CD4-positive, alpha-beta T cell treated with Interferon alpha-2 for 1 hour (primary cell): ENCODE data around the gene COL19A1.

Experiments
- DNase-seq, 2 donors: peaks; one replicate each; pipeline ENCODE4 v3.0.0-alpha.2; 2020 to 2022

The COL19A1 gene

DNA sequence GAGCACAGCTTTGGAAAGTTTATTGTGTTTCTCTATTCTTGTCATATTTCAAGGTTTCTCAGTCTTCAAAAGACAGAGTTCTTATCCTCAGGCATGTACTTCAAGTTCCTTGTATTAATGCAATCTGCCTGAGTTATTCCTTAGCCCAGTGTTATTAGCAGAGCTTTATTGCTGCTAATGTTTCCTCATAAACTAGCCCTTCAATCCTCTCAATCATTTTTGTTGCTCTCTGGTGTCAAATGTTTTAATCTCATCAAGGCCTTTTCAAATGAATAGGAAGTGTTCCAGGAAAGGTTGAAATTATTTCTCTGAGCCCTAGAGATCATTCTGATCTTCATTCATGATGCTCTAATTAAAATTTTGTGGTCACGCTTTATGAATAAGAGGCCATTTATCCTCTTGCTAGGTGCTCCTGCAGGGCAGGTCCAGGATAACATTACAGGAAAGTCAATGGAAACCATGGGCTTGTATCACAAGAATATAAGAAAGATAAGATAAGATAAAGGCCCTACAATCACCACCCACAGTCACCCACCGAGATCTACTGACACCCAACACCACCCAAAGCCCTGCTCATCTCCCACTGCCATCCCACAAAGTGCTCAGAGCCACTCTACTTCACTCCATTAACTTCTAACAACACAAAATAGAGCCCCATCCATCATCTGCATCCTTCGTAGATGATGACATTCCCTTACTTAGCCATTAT lies 310.6 kb downstream of the COL19A1 start:
- DNase-seq = no peak

DNA sequence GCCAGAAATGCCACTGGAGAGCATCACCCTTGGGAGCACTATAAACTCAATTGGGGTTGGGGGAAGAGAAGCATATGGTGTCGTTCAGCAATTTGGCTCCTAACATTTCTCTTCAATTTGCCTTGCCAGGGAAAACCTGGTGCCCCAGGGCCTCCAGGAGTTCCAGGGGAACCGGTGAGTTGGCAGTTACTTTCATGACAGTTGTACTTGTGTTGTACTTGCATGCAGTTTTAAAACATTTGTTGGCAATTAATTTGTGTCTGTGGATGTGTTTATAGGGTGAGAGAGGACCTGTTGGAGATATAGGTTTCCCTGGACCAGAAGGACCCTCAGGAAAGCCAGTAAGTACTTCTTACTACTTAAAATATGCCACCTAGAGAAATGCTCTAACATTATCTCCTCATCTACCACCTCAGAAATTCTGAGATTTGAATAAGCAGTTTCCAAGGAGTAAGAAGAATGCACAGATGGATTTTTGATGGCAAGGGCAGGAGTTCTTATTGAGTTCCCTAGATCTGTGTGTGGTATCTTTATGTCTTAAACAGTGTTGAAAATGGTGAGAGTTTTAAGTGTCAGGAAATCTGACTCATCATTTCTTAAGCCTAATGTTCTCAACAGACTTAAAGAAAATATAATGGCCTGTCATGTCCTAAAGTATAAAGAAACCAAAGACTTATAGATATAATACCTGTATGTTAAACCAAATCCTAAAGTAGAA lies 314.0 kb downstream of the COL19A1 start:
- DNase-seq = no peak

DNA sequence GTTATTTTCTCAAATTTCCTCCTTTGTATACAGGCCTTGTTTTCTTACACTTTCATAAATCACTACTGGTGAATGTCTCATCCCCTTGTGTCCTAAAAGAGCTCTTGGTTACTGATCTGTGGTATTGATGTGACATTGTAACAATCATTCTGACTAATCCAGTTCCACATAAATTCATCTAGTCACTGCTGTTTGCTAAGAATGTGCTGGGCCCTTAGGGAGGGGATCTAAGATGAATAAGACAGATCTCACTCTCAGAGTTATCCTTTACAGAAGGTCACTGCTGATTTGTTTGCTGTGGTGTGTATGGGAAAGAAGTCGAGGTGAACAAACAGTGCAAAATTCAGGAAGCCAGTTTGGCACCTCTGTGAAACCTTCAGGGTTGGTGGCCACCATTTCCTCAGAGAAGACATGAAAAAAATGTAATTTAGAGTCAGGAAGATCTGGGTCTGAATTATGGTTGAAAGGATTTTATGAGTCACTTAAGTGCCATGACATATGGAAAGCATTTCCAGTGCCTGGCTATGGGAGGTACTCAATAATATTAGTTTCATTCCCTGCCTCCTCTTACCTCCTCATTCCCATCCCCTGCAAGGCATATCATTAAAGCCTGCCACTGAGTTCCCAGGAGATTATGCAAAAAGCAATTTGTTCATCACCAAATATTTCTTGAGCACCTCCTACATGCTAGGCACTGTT lies 314.7 kb downstream of the COL19A1 start:
- no peak for DNase-seq

DNA sequence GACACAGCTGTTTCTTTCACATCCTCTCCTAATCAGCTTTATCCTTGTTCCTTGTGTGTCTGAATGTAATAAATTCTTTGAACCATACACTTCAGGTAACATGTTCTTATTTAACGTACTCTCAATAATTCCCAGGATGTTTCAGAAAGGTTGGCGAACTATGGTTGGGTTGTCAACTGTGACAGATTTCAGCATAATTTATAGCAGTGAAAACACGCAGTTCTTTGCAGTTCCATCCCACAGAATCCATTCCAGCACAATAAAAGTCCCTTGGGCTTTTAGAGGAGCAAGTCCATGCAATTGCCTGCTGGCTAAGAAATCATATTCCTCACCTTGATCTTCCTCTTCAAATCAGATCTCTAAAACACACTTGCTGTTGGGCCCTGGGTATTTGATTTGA lies 317.2 kb downstream of the COL19A1 start:
- DNase-seq = no peak

DNA sequence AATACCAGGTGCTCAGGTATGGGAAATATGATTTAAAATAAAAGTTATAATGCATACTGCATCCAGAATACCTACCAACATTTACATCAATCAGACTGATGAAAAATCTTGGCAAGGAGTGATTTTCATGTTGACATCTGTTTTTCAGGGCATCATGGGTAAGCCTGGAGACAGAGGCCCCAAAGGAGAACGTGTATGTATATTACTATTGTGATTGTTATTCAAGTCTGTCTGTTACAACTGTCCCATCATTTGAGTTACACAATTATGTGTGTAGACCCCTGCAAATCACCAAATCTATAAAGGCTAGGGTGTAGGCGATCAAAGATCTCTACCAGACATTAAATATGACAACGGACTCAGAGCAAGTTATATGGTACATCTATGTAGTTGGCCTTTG lies 318.4 kb downstream of the COL19A1 start:
- DNase-seq = no peak

DNA sequence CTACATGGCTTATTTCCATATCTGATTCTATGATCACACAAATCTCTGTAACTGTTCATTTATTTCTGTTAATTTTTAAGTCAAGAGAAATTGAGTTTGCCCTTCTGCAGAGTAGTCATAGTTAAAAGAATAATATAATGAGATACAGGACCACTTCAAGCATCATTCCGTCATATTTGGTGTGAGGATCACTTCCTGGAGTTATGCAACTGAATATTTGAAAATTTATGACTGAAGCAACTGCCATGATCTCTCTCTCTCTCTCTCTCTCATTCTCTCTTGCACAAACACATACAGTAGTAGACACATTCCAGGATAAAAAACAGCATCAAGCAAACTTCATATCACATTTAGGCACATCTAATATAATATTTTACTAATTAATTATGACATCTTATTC lies 320.1 kb downstream of the COL19A1 start:
- DNase-seq = no peak

DNA sequence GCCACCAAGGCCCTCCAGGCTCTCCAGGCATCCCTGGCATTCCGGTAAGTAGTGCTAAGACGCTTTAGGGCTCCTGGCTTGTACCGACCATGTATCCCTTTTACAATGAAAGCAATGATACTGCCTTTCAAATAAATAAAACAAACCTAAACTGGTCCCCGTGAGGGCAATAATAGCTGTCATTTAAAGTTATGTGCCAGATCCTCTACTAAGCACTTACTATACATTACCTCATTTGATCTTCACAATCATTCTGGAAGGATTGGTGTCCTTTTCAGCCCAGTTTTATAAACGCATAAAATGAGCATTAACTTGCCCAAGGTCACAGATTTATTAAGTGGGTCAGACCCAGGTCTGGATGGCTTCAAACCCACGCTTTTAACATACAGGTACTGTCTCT lies 321.8 kb downstream of the COL19A1 start:
- DNase-seq = no peak

DNA sequence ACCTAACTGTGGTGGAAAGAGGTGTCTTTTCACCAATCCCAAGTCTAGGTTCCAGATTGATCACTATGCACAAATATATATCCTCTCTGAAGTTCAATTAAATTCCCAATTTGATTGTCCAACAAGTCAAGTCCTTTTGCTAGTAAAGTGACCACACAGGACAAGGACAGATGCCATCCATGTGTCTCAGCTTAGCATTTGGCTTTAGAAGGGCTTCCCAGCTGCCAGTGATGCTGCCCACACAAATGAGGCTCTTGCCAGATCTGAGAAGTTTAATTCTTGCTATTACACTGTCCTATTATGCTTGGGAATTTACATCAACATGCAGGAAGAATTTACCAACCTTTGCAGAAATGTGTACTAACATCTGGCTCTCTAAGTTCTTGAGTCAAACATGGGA lies 328.1 kb downstream of the COL19A1 start:
- no peak for DNase-seq

DNA sequence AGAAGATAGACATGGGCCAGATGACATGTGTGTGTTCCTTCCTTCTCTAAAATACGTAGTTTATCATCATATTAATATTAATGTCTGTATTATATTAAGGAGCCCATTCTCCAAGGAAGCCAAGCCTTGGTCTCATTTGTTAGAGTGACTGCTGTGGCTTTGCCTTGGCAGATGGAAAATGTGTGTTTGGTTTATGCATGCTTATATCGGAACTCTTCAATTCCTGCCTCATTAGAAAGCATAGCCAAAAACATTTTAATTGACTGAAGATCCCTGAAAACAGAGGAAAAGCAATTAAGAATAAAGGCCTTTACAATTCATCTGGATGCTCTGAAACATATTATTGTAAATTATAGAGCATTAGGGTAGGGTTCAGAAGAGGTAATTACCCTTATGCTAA lies 330.2 kb downstream of the COL19A1 start:
- no peak for DNase-seq

DNA sequence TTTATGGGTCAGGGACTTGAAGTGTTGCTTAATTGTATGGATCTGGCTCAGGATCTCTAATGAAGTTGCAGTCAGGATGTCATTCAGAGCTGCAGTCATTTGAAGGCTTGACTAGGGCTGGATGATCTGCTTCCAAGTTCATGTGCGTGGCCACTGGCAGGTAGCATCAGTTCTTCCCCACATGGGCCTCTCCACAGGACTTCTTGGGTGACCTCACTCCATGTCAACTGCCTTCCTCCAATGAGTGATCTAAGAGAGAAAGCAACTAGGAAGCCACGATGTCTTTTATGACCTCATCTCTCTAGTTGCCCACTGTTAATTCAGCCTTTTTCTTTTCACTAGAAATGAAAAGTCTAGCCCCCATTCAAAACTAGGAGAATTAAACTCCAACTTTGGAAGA lies 332.4 kb downstream of the COL19A1 start:
- DNase-seq = no peak

DNA sequence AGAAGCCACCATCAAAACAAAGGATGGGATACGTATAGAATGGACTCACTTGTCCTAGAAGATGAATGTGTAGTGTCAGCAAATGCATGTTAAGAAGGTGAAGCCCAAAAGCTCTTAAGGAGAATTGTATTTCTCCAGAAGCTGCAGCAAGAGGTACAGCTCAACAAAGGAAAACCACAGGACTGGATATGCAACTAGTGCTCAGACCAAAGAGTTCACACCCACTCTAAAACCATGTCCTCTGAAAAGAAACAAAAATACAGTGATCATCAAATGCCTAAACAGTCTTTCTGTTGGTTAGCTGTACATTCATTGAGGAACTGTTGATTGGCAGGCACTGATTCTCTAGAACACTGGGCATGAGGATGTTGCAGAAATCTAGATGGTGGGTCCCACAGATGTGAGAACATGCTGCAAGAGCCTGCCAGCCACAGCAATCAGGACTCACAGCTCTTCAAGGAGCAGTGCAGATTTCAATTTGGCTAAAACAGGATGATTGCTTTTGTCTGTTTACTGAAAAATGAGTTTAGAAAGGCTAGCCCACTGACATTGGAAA lies 342.0 kb downstream of the COL19A1 start:
- DNase-seq = no peak

DNA sequence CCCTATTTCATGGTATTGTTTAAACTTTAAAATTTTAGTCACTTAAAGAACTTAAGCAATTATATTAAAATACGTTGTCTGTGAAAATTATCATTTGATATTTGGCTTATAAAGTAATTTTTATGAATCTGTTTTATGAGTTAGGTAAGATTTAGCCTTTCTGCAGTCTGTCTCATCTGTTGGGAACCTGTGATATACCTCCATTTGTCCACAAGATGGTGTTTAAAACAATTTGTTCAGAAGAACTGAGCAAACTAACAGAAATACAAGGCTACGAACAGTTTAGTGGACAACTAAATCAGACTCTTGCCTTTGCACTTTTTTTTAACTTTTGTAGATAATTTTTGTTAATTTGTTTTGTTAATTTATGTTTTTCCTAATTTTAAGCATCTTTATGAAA lies 344.1 kb downstream of the COL19A1 start:
- DNase-seq = no peak

DNA sequence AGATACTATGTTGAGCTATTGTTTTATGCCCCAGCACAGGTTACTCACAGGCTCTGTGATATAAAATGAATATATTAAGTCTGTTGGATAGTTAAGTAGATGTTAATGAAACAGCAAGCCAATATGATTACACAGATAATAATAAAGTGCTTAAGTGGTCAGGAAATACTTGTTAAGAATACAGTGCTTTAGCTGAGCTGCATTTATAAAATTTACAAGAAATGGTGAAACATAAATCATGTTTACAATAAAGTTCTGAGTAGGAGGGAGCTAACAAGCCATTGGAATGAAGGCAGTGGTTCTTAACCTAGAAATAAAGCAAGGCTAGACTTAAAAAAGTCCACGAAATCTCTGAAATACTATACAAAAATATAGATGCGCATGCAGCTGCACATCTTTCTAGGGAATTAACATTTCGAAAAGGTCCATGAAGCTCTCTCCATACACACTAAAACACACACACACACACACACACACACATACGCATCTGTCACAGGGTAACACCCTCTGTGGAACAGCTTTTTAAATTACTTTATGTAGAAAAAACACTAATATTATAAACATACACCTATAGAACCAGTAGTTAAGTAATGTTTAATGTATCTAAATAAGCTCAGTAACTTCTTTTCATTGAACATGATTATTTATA lies 349.2 kb downstream of the COL19A1 start:
- no peak for DNase-seq

DNA sequence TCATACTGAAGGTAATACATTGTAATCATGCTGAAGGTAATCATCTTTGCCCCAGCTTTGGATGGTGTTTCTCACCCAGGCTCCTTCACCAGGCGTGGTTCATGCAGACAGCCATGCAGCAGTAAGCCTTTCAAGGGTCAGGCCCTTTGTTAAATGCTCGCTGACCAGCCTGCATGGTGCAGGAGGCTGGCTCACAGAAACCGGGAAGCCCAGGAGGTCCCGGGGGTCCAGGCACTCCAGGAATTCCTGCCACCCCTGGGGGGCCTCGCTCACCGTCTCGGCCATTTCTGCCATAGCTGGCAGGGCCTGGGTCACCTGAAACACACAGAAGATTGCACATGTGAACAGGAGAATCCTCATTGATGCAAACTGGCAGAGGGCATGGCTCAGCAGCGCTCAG lies 350.4 kb downstream of the COL19A1 start:
- no peak for DNase-seq

DNA sequence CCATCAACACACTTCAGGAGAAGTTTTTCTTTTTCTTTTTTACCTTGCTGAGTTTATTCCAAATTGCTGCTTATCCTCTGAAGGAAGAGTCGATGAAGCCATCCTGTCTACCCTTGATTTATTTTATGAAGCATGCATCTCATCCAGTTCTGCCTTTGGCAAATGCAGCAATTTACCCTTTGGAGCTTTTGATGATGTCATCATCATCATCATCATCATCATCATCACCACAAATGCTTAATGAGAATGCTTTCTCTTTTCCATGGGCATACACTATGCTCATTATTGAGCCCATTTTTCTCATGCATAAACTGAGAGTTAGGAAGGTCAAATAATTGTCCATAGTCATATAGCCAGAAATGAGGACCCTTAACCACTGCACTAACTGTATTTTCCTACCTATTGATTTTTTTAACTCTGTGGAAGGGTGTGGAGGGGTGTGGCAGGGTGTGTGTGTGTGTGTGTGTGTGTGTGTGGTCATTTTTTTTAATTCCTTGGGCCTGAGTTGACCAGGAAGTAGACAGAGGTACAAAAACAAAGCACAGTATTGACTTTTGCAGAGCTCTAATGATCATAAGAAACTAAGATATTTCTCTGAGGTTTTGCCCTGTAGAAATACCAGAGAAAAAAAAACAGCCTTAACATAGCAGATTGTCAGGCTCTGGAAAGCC lies 353.7 kb downstream of the COL19A1 start:
- no peak for DNase-seq

DNA sequence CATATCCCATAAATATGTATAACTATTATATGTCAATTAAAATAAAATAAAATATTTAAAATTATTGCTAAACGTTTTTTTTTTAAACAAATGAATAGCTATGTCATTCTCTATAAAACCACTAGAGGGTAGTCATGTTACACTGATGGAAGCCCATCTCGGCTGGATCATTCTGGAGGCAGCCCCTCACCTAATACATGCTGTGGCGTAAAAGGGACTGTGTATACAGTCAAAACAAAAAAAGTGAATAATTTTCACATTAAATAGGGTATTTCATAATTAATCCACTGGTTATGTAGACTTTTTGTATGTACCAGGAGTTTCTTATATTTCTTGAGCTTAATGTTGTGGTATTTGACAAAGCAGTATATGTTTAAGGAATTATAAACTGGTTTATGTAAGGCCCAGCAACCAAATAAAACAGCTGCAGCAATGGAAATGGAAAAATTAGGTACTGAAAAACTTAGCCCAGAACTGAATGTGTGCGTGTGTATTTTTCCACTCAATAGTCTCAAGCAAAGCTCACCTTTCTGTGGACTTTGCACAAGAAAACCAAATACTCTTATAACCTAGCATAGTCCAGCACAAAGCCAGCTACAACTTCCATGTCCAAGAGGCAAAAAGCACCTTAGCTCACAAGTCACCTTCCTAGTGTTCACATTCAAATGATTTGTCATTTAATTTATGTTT lies 354.8 kb downstream of the COL19A1 start:
- DNase-seq = peak in 1 of 2 donors; percentile 3

DNA sequence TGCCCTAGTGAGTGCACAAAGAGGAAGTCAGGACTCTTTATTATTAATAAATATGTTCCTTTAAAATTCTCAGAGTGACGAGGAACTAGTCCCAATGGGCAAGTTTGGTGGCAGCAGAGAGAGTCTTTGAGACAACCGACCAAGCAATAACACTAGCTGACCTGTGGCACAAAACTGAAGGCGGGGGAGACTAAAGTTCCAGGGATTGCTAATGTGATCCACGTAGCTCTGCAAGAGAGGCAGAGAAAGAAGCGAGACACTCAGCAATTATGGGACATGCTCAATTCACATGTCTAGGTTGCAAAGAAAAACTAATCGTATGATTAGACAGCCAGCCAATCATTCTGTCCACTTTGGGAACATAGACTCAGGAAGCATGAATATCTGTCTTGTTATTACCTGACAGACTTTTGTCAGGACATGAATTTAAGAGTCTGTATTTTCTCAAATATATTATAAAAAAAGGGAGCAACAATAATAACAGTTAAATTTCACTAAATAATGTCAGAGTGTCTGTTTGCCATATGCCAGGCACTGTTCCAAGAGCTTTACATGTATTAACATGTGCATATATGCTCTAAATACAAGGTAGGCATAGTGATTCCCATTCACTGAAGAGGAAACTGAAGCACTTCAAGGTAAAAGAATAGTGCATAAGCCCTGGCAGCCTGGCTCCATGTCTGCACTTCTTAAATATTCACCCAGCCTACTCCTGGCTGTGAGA lies 355.5 kb downstream of the COL19A1 start:
- DNase-seq = no peak

DNA sequence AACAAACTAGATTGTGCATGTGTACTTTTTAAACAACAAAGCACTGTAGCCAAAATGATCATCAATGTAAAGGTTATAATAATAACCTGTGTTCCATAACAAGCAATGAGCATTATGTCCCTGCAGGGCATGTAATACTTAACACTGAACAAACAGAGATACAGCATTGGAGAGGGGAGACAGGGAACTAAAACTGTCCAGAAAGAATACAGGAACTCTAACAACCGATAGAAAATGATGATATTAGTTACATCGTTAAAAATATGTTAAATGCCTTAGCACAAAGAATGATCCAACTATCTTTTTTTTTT lies 356.0 kb downstream of the COL19A1 start:
- no peak for DNase-seq

DNA sequence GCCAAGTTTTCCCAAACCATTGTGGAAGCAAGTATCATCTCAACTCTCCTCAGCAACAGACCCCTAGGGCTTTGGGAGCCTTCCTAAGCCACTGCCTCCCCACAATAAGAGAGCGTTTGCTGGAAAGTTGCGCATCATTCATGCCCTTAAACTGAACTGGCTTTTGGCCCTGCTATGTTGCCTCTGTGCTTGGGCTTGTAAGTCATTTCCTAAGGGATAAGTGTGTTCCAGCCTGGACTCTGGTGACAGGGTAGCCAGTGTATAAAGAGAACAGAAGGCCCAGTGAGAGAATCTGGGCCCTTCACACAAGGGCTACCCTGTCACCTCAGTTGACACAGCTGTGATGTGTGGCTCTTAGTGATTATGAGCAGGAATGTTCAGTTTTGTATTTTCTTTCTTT lies 358.7 kb downstream of the COL19A1 start:
- no peak for DNase-seq

DNA sequence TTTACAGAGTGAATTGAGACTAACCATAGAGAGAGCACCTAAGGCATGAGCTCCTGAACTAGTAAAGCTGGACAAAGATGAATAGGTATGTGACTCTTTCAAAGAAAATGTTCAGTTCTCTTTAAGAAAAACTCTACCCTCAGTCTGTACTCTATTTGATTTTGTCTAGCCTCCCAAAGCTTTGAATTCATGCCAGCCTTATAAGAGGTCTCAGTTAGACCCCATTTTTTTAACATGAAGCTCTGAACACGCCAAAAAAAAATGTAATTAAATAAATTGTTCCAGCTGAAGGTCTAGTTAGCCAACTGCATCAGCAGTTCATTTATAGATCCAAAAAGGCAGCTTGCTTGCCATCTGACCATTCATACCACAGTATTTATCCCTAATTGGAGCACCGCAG lies 365.0 kb downstream of the COL19A1 start:
- DNase-seq = no peak

DNA sequence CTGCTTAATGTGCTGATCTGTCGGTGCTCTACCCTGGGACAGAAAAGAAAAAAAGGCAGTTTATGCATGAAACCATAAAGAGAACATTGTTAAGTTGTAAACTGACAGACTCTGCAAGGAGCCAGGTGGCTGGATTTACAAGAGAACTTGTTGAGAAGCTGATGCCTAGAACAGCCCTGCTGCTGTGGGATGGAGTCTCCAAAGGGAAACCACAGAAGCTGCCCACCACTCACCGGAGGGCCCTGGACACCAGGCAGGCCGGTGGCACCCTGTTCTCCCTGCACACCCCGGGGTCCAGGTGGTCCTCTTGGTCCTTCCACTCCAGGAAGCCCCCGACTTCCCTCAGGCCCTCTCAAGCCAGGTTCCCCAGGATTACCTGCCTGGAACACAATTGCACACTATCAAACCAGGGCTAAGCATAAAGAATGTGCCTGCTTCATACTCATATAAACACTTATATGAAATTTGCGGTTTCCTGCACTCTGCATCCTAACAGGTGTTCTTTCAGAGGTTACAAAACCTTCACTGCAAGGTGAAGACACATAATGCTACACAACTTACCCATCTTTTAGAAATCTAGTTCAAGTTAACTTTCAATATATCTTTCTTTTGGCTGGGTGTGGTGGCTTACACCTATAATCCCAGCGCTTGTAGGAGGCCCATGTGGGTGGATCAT lies 368.3 kb downstream of the COL19A1 start:
- DNase-seq = no peak
